CD4-positive, alpha-beta T cell (primary cell): ENCODE measurements around the gene C2orf72. TPM values are rescaled to one million over a fixed set of nuclear protein-coding genes. Genes with fewer than 3 reads are reported as not detected.
A peak's percentile ranks its signal among the peaks of the same experiment; 100 is the strongest.
"Not testable (repeated sequence)": the region's sequence is repeated elsewhere in the genome, so short reads cannot be mapped to it uniquely, and the experiment has no call there.

Experiments used
- ATAC-seq: fragments of 200-7000 bp; cut with Tn5 transposase; one replicate; pipeline ENCODE4 v1.10.0; 2022; ENCODE audit warnings: mild to moderate bottlenecking; ENCODE audit not compliant: poor library complexity
- CTCF ChIA-PET: fragments of 350-600 bp; sonication (Branson Sonifier 250); formaldehyde crosslinking; loops from one replicate; lab custom pipeline; 2021; ENCODE audit warnings: antibody characterized with exemption, inconsistent platforms; lab: Charles Lee
- POLR2A ChIA-PET: fragments of 350-600 bp; sonication (Branson Sonifier 250); formaldehyde crosslinking; loops from one replicate; lab custom pipeline; 2021; ENCODE audit warnings: antibody characterized with exemption, inconsistent platforms; lab: Charles Lee
- DNase-seq, 14 experiments: peaks; one replicate each; pipeline ENCODE4 v3.0.0-alpha.2; 2013 to 2020; ENCODE audit warnings: mixed read lengths in 2 of 14
- H3K27ac ChIP-seq, 2 donors: one replicate each; pipeline versions ENCODE4 v1.5.1 to v1.7.0; 2013; ENCODE audit warnings: low read length in 2 of 2, low read depth in 1 of 2, mild to moderate bottlenecking in 1 of 2
- H3K27me3 ChIP-seq, 2 experiments: 1 replicate in 1 of 2; 2 replicates in 1 of 2; pipeline versions ENCODE4 v1.6.1 to v1.7.0; 2013; ENCODE audit warnings: low read length in 2 of 2, control low read depth in 1 of 2, mild to moderate bottlenecking in 1 of 2, moderate library complexity in 1 of 2; ENCODE audit not compliant: insufficient read depth in 2 of 2, control insufficient read depth in 1 of 2
- H3K36me3 ChIP-seq: one replicate; pipeline ENCODE4 v1.6.1; 2013; ENCODE audit warnings: low read length, control low read depth; ENCODE audit not compliant: insufficient read depth
- H3K4me1 ChIP-seq: one replicate; pipeline ENCODE4 v1.6.1; 2013; ENCODE audit warnings: low read length, control low read depth; ENCODE audit not compliant: insufficient read depth
- H3K4me3 ChIP-seq: one replicate; pipeline ENCODE4 v1.5.1; 2013; ENCODE audit warnings: mild to moderate bottlenecking, low read length, moderate library complexity
- H3K9me3 ChIP-seq, 2 experiments: 1 replicate in 1 of 2; 2 replicates in 1 of 2; pipeline versions ENCODE4 v1.6.1 to v1.7.0; 2013; ENCODE audit warnings: low read length in 2 of 2, mild to moderate bottlenecking in 2 of 2, control low read depth in 1 of 2, moderate library complexity in 1 of 2; ENCODE audit not compliant: control insufficient read depth in 1 of 2, insufficient read depth in 1 of 2
- H3K27ac Mint-ChIP-seq: one replicate; pipeline ENCODE4 v1.8.0; 2020; ENCODE audit warnings: mixed read lengths
- H3K27me3 Mint-ChIP-seq: one replicate; pipeline ENCODE4 v1.8.0; 2021; ENCODE audit warnings: mixed read lengths
- H3K36me3 Mint-ChIP-seq: one replicate; pipeline ENCODE4 v1.8.0; 2021; ENCODE audit warnings: low read depth, mixed read lengths
- H3K4me1 Mint-ChIP-seq: one replicate; pipeline ENCODE4 v1.8.0; 2021; ENCODE audit warnings: low read depth, mixed read lengths
- H3K4me3 Mint-ChIP-seq: one replicate; pipeline ENCODE4 v1.8.0; 2020; ENCODE audit warnings: mild to moderate bottlenecking, mixed read lengths
- H3K9me3 Mint-ChIP-seq: one replicate; pipeline ENCODE4 v1.8.0; 2020; ENCODE audit warnings: mixed read lengths
- intact Hi-C, 2 experiments: fragments of 100-400 bp; cut with DNase I in 1 of 2; cut with micrococcal nuclease in 1 of 2; formaldehyde crosslinking; loops; one replicate each; pipeline versions ENCODE4 v1.15.1 to v1.9.0; 2023 to 2025; cut with DNase I, micrococcal nuclease
- total RNA-seq, 174 experiments: library from RNA in 2 of 174; stranded (reverse) in 2 of 174; gene quantifications; one replicate each; pipeline ENCODE4 v1.2.3 and lab custom pipeline; 2021 to 2026
- TF ChIP-seq, protein P1 (sequence below): fragments of 200-600 bp; IDR thresholded peaks from one replicate; pipeline ENCODE4 v1.8.0; 2022; ENCODE audit warnings: antibody characterized with exemption, mild to moderate bottlenecking

The C2orf72 gene
- total RNA-seq, 2 experiments from 2014 or later: not detected

GRCh38 chr2:231016566-231017230 is 20.6 kb upstream of the C2orf72 start:
- Histone ChIP-seq H3K9me3 (no peaks in the 10 kb centered on the region), H3K36me3 (no peaks in the 10 kb centered on the region), H3K4me1 (no peaks in the 10 kb centered on the region), H3K27me3 (peaks cover 3 to 10% of the 10 kb centered on the region in 2 experiments), H3K27ac (no peak overlapping the region), H3K4me3 (no peak overlapping the region)
- DNase-seq (no peak), ATAC-seq (no peak)
- POLR2A ChIA-PET: no interaction called here
- Mint-ChIP-seq H3K27ac (no peak overlapping the region), H3K27me3 (peaks cover 32% of the 10 kb centered on the region), H3K9me3 (no peaks in the 10 kb centered on the region), H3K4me1 (no peaks in the 10 kb centered on the region), H3K4me3 (no peak overlapping the region), H3K36me3 (no peaks in the 10 kb centered on the region)
- intact Hi-C loops: no loop called here
- TF ChIP-seq, protein P1, sequence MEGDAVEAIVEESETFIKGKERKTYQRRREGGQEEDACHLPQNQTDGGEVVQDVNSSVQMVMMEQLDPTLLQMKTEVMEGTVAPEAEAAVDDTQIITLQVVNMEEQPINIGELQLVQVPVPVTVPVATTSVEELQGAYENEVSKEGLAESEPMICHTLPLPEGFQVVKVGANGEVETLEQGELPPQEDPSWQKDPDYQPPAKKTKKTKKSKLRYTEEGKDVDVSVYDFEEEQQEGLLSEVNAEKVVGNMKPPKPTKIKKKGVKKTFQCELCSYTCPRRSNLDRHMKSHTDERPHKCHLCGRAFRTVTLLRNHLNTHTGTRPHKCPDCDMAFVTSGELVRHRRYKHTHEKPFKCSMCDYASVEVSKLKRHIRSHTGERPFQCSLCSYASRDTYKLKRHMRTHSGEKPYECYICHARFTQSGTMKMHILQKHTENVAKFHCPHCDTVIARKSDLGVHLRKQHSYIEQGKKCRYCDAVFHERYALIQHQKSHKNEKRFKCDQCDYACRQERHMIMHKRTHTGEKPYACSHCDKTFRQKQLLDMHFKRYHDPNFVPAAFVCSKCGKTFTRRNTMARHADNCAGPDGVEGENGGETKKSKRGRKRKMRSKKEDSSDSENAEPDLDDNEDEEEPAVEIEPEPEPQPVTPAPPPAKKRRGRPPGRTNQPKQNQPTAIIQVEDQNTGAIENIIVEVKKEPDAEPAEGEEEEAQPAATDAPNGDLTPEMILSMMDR: no peak
- CTCF ChIA-PET: interaction anchor here (0.9 to 1.5 kb wide), 3 partner anchors 10 to 36 kb away, joined by 3 to 4 read pairs (median 3); no protein-coding TSS in a partner anchor

DNA sequence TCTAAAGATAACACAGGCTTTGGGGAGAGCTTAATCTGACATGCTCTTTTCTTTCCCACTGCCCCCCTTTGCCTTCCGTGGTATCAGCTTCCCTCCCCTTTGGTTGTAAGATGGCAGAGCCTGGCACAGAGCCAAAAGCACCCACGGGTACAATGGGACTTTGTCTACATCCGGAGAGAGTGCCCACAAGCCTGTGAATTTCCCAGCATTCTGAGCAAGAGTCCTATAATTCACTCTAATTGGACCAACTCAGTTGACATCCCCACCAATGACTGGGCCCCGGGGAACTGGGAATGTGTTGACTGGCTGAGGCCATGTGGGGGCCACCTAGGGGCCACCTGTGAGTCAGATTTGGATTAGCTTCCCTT is 20.1 kb upstream of the C2orf72 start:
- ATAC-seq (no peak), DNase-seq (peak in 1 of 14 experiments; percentile 11)
- H3K27ac Mint-ChIP-seq: no peak overlapping the region
- intact Hi-C loops: no loop called here
- no peak overlapping the region for H3K4me3 Mint-ChIP-seq
- H3K4me1 ChIP-seq: no peaks in the 10 kb centered on the region
- H3K27me3 ChIP-seq: peaks cover 3 to 10% of the 10 kb centered on the region in 2 experiments
- H3K9me3 Mint-ChIP-seq: no peaks in the 10 kb centered on the region
- peaks cover 32% of the 10 kb centered on the region for H3K27me3 Mint-ChIP-seq
- no peaks in the 10 kb centered on the region for H3K4me1 Mint-ChIP-seq
- H3K36me3 Mint-ChIP-seq: no peaks in the 10 kb centered on the region
- TF ChIP-seq, protein P1: no peak
- no peak overlapping the region for H3K27ac ChIP-seq
- ChIA-PET POLR2A (no interaction called here), CTCF (interaction anchor here (0.9 to 1.5 kb wide), 3 partner anchors 10 to 35 kb away, joined by 3 to 4 read pairs (median 3); no protein-coding TSS in a partner anchor)
- H3K4me3 ChIP-seq: no peak overlapping the region
- no peaks in the 10 kb centered on the region for H3K9me3 ChIP-seq
- no peaks in the 10 kb centered on the region for H3K36me3 ChIP-seq

- DNase-seq: no peak
- no peak overlapping the region for H3K4me3 ChIP-seq
- no peaks in the 10 kb centered on the region for H3K36me3 ChIP-seq
- Mint-ChIP-seq H3K27ac (no peak overlapping the region), H3K36me3 (no peaks in the 10 kb centered on the region), H3K9me3 (no peaks in the 10 kb centered on the region), H3K4me1 (no peaks in the 10 kb centered on the region), H3K27me3 (peaks cover 25% of the 10 kb centered on the region), H3K4me3 (no peak overlapping the region)
- ChIA-PET POLR2A (no interaction called here), CTCF (interaction anchor here (1.5 kb wide), 1 partner anchor 9 kb away, joined by 4 read pairs; no protein-coding TSS in a partner anchor)
- H3K27me3 ChIP-seq: peaks cover 3 to 10% of the 10 kb centered on the region in 2 experiments
- no peak for ATAC-seq
- H3K27ac ChIP-seq: no peak overlapping the region
- intact Hi-C loops: no loop called here
- H3K4me1 ChIP-seq: no peaks in the 10 kb centered on the region
- H3K9me3 ChIP-seq: no peaks in the 10 kb centered on the region
- TF ChIP-seq, protein P1: no peak
Observed at GRCh38 chr2:231018184-231018583, 19.1 kb upstream of the C2orf72 start.

DNA sequence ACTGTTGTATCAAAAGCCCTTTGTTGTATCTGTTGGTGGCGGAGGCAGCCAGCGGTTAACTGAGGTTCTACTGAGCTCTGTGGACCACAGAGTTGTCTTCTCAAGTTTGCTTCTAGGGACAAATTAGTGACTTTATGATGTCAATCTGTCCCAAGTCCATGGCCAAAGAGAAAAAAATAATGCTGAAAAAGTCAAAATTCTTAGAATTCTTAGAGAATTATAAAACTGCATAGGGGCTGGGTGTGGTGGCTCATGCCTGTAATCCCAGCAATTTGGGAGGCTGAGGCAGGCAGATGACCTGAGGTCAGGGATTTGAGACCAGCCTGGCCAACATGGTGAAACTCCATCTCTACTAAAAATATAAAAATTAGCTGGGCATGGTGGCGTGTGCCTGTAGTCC is 12.3 kb upstream of the C2orf72 start:
- H3K9me3 ChIP-seq, CTCF ChIA-PET, H3K4me1 ChIP-seq, H3K4me3 Mint-ChIP-seq, ATAC-seq, H3K4me3 ChIP-seq, H3K4me1 Mint-ChIP-seq, intact Hi-C loops, H3K9me3 Mint-ChIP-seq, H3K36me3 Mint-ChIP-seq, H3K36me3 ChIP-seq, H3K27ac Mint-ChIP-seq, POLR2A ChIA-PET, DNase-seq, H3K27ac ChIP-seq, H3K27me3 ChIP-seq: not testable (repeated sequence)
- H3K27me3 Mint-ChIP-seq: peaks cover 12% of the 10 kb centered on the region
